GM21786 (cell line): Measurements from ENCODE around the gene PLEKHM1.
"Not testable (repeated sequence)": the region's sequence is repeated elsewhere in the genome, so short reads cannot be mapped to it uniquely, and the experiment has no call there.

ENCODE experiments used
- ATAC-seq: cut with Tn5 transposase; IDR thresholded peaks from one replicate; pipeline ENCODE4 v1.9.1; 2021; ENCODE audit not compliant: unreplicated experiment

PLEKHM1 gene

GRCh38 chr17:45461524-45462327 is 28.8 kb downstream of the PLEKHM1 start:
- ATAC-seq = peak; percentile 87

GRCh38 chr17:45460422-45460821 is 30.1 kb downstream of the PLEKHM1 start:
- not testable (repeated sequence) for ATAC-seq

- not testable (repeated sequence) for ATAC-seq
These were observed 36.2 kb downstream of the PLEKHM1 start for GRCh38 chr17:45454341-45454740.

- ATAC-seq = not testable (repeated sequence)
These were observed 36.8 kb downstream of the PLEKHM1 start for GRCh38 chr17:45453731-45454130.

GRCh38 chr17:45453225-45453534 is 37.3 kb downstream of the PLEKHM1 start:
- not testable (repeated sequence) for ATAC-seq

- ATAC-seq = not testable (repeated sequence)
These were observed 37.9 kb downstream of the PLEKHM1 start for GRCh38 chr17:45452329-45453224.

GRCh38 chr17:45451660-45452059 is 38.9 kb downstream of the PLEKHM1 start:
- not testable (repeated sequence) for ATAC-seq

GRCh38 chr17:45451131-45451530 is 39.4 kb downstream of the PLEKHM1 start:
- ATAC-seq = no peak

GRCh38 chr17:45449708-45450329 is 40.7 kb downstream of the PLEKHM1 start:
- ATAC-seq = not testable (repeated sequence)

GRCh38 chr17:45449260-45449659 is 41.3 kb downstream of the PLEKHM1 start:
- ATAC-seq = not testable (repeated sequence)

GRCh38 chr17:45448483-45448882 is 42.0 kb downstream of the PLEKHM1 start:
- not testable (repeated sequence) for ATAC-seq

- ATAC-seq = not testable (repeated sequence)
These were observed 42.5 kb downstream of the PLEKHM1 start for GRCh38 chr17:45448066-45448465.

- not testable (repeated sequence) for ATAC-seq
These were observed 42.9 kb downstream of the PLEKHM1 start for GRCh38 chr17:45447650-45448049.

GRCh38 chr17:45446872-45447625 is 43.5 kb downstream of the PLEKHM1 start:
- ATAC-seq = not testable (repeated sequence)

GRCh38 chr17:45445901-45446743 is 44.4 kb downstream of the PLEKHM1 start:
- ATAC-seq = not testable (repeated sequence)

- not testable (repeated sequence) for ATAC-seq
These were observed 45.4 kb downstream of the PLEKHM1 start for GRCh38 chr17:45444856-45445820.

- ATAC-seq = not testable (repeated sequence)
These were observed 46.2 kb downstream of the PLEKHM1 start for GRCh38 chr17:45444301-45444700.
